Measurements from ENCODE around the gene CTTN.

Gene CTTN

DNA sequence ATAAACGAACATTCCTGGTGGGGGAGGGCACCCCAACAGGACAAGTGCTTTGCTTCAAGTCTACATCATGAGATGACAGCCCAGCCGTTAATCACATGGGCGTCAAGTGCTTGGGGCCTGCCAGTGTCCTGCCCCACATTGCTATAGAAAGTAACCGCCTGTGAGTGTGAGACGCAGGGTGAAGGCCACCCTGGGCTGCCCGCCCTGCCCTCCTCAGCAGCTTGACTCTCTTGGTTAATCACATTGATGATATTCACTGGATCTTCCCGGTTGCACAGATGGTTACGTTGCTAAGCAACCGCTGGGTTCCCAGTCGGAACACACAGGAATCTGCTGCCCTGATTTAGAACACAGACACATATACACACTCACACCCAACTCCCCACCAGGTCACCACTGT, 79.3 kb downstream of the CTTN start:
- no peak overlapping the region for H3K4me3 ChIP-seq (replicated peaks; ENCODE audit: insufficient read depth, low read length)
- no peak for DNase-seq (ENCODE audit: low read depth in 1 of 2, low spot score in 1 of 2)
- no peak for TF ChIP-seq POLR2AphosphoS5 (IDR thresholded peaks at IDR 0.05; ENCODE audit: low read depth)
- TF ChIP-seq, protein P1, sequence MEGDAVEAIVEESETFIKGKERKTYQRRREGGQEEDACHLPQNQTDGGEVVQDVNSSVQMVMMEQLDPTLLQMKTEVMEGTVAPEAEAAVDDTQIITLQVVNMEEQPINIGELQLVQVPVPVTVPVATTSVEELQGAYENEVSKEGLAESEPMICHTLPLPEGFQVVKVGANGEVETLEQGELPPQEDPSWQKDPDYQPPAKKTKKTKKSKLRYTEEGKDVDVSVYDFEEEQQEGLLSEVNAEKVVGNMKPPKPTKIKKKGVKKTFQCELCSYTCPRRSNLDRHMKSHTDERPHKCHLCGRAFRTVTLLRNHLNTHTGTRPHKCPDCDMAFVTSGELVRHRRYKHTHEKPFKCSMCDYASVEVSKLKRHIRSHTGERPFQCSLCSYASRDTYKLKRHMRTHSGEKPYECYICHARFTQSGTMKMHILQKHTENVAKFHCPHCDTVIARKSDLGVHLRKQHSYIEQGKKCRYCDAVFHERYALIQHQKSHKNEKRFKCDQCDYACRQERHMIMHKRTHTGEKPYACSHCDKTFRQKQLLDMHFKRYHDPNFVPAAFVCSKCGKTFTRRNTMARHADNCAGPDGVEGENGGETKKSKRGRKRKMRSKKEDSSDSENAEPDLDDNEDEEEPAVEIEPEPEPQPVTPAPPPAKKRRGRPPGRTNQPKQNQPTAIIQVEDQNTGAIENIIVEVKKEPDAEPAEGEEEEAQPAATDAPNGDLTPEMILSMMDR (IDR thresholded peaks at IDR 0.05; ENCODE audit: insufficient read depth, low read length): no peak
- TF ChIP-seq SPI1 (IDR thresholded peaks at IDR 0.05; ENCODE audit: borderline replicate concordance, low read depth): no peak
- TF ChIP-seq GABPA (IDR thresholded peaks at IDR 0.05; ENCODE audit: low read depth): no peak
- TF ChIP-seq, protein P2, sequence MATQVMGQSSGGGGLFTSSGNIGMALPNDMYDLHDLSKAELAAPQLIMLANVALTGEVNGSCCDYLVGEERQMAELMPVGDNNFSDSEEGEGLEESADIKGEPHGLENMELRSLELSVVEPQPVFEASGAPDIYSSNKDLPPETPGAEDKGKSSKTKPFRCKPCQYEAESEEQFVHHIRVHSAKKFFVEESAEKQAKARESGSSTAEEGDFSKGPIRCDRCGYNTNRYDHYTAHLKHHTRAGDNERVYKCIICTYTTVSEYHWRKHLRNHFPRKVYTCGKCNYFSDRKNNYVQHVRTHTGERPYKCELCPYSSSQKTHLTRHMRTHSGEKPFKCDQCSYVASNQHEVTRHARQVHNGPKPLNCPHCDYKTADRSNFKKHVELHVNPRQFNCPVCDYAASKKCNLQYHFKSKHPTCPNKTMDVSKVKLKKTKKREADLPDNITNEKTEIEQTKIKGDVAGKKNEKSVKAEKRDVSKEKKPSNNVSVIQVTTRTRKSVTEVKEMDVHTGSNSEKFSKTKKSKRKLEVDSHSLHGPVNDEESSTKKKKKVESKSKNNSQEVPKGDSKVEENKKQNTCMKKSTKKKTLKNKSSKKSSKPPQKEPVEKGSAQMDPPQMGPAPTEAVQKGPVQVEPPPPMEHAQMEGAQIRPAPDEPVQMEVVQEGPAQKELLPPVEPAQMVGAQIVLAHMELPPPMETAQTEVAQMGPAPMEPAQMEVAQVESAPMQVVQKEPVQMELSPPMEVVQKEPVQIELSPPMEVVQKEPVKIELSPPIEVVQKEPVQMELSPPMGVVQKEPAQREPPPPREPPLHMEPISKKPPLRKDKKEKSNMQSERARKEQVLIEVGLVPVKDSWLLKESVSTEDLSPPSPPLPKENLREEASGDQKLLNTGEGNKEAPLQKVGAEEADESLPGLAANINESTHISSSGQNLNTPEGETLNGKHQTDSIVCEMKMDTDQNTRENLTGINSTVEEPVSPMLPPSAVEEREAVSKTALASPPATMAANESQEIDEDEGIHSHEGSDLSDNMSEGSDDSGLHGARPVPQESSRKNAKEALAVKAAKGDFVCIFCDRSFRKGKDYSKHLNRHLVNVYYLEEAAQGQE (IDR thresholded peaks at IDR 0.05; ENCODE audit: insufficient replicate concordance, low read depth): no peak
- no peak overlapping the region for H3K27ac ChIP-seq (replicated peaks)
- H3K27me3 ChIP-seq (ENCODE audit: insufficient read depth, poor library complexity, severe bottlenecking): no peaks in the 10 kb centered on the region

DNA sequence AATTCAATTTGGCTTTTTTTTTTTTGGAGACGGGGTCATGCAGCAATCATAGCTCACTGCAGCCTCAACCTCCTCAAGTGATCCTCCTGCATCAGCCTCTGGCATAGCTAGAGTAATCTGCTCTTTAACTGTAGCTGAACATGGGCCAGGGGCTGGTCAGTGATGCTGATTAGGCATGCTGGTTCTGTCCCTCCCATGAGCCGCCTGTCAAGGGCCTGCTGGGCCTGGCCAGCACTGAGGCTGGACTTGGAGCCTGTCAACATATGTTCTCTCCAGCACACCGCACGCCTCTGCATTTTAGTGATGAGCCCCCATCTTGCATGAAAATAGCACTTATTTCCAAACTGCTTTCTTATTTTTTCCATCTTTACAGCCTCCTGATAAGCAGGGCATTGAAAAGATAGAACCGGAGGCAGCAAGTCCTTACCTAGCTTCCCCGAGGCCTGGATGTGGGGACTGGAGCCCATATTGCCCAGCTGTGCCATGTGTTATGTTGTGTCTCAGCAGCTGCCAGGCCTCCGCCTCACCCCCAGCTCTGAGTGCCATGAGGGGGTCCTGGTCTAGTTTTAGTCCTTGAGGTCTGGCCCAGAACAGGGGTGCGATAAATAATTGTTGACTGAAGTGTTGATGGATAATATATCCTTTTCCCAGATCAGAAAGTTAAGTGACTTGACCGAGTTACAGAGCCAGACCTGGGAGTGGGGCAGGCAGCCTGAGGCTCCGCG, 80.0 kb downstream of the CTTN start:
- no peak overlapping the region for H3K27ac ChIP-seq (replicated peaks)
- no peaks in the 10 kb centered on the region for H3K27me3 ChIP-seq (ENCODE audit: insufficient read depth, poor library complexity, severe bottlenecking)
- no peak for DNase-seq (ENCODE audit: low read depth in 1 of 2, low spot score in 1 of 2)
- TF ChIP-seq POLR2AphosphoS5 (IDR thresholded peaks at IDR 0.05; ENCODE audit: low read depth) (no peak), GABPA (IDR thresholded peaks at IDR 0.05; ENCODE audit: low read depth) (no peak), SPI1 (IDR thresholded peaks at IDR 0.05; ENCODE audit: borderline replicate concordance, low read depth) (no peak)
- TF ChIP-seq, protein P1 (IDR thresholded peaks at IDR 0.05; ENCODE audit: insufficient read depth, low read length): no peak
- TF ChIP-seq, protein P2 (IDR thresholded peaks at IDR 0.05; ENCODE audit: insufficient replicate concordance, low read depth): no peak
- H3K4me3 ChIP-seq (replicated peaks; ENCODE audit: insufficient read depth, low read length): no peak overlapping the region

DNA sequence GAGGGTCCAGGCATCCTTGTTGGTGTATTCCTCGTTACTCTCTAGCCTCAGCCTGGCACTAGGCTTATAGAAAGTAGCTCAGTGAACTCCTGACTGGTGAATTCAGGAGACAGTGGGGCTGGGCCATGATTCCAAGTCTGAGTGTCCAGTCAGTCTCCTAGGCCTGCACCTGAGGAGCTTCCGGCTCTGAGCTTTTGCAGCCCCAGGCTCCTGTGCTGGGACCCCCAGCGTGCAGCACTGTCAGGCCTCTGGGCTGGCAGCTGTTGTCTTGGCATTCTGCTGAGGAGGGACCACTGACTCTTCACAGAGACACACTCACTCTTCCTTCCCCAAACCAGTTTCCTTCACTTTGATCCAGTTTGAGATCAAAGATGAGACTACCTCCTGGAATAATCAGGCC, 82.4 kb downstream of the CTTN start:
- H3K27ac ChIP-seq (replicated peaks): no peak overlapping the region
- no peak for DNase-seq (ENCODE audit: low read depth in 1 of 2, low spot score in 1 of 2)
- no peaks in the 10 kb centered on the region for H3K27me3 ChIP-seq (ENCODE audit: insufficient read depth, poor library complexity, severe bottlenecking)
- TF ChIP-seq, protein P2 (IDR thresholded peaks at IDR 0.05; ENCODE audit: insufficient replicate concordance, low read depth): no peak
- TF ChIP-seq, protein P1 (IDR thresholded peaks at IDR 0.05; ENCODE audit: insufficient read depth, low read length): no peak
- TF ChIP-seq SPI1 (IDR thresholded peaks at IDR 0.05; ENCODE audit: borderline replicate concordance, low read depth) (no peak), POLR2AphosphoS5 (IDR thresholded peaks at IDR 0.05; ENCODE audit: low read depth) (no peak), GABPA (IDR thresholded peaks at IDR 0.05; ENCODE audit: low read depth) (no peak)
- H3K4me3 ChIP-seq (replicated peaks; ENCODE audit: insufficient read depth, low read length): no peak overlapping the region

Measured in HL-60 (cell line).